SHP77 treated with DMSO at 0.1 percent for 48 hours (cell line): ENCODE data around the gene MARS2.
"Not testable (repeated sequence)": the region's sequence is repeated elsewhere in the genome, so short reads cannot be mapped to it uniquely, and the experiment has no call there.

Experiments
- DNase-seq: peaks from one replicate; lab custom pipeline; 2025; lab: John Stamatoyannopoulos, UW

MARS2 gene

DNA sequence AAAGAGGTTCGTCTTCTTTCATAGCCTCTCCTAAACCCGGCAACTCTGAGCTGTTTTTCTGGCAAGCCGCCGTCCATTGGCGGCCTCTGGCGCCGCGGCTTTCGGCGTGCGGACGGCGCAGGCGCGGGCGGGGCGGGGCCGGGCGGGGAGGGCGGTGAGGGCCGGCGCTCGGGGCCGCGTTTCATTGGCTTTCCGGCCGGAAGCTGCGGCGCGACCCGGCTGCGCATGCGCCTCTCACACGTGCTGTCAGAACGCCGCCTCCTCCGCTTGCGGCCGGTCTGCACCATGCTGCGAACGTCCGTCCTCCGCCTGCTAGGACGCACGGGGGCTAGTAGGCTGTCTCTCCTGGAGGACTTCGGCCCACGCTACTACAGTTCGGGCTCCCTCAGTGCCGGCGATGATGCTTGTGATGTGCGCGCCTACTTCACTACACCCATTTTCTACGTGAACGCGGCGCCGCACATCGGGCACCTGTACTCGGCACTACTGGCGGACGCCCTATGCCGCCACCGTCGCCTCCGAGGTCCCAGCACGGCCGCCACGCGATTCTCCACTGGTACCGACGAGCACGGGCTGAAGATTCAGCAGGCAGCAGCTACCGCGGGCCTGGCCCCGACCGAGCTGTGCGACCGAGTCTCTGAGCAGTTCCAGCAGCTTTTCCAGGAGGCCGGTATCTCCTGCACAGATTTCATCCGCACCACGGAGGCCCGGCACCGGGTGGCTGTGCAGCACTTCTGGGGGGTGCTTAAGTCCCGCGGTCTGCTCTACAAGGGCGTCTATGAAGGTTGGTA is at the start of gene MARS2:
MARS2 (plus strand) TSS at position 249 of the 791 bp plus-strand sequence; CDS start at position 286, 37 bp downstream.
- peak; percentile 82 for DNase-seq

DNA sequence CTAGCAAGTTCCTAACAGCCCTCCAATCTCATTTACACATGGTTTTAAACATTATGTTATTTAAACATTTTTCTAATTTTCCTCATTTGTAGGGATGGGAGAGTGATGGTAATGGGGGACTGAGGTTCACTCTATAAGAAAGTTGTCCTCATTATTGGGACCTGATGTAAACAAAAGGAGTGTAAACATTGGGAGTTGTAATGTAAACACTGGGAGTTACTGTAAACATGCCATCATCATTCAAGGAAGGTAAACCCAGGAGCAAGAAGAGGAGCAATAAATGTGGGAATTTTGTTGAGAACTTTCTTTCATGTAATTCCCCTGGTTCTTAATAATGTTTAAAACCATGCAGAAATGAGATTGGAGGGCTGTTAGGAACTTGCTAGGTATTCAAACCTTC is 47.6 kb upstream of the MARS2 start:
- DNase-seq, result no peak

DNA sequence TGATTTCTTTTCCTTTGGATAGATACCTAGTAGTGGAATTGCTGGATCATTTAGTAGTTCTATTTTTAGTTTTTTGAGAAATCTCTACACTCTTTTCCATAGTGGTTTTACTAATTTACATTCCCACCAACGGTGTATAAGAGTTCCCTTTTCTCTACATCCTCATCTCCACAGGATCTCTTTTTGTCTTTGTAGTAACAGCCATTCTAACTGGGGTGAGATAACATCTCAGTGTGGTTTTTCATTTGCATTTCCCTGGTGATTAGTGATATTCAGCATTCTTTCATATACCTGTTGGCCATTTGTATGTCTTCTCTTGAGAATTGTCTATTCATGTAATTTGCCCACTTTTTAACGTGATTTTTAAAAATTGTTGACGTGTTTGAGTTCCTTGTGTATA is 43.5 kb upstream of the MARS2 start:
- DNase-seq, result no peak

DNA sequence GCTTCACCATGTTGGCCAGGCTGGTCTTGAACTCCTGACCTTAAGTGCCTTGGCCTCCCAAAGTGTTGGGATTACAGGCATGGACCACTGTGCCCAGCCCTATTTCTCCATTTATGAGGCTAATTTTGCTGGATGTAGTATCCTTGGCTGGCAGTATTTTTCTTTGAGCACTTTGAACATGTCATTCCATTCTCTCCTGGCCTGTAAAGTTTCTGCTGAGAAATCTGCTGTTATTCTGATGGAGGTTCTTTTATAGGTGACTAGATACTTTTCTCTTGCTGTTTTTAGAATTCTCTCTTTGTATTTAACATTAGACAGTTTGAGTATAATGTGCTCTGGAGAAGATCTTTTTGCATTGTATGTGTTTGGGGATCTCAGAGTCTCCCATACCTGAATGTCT is 38.9 kb upstream of the MARS2 start:
- no peak for DNase-seq

DNA sequence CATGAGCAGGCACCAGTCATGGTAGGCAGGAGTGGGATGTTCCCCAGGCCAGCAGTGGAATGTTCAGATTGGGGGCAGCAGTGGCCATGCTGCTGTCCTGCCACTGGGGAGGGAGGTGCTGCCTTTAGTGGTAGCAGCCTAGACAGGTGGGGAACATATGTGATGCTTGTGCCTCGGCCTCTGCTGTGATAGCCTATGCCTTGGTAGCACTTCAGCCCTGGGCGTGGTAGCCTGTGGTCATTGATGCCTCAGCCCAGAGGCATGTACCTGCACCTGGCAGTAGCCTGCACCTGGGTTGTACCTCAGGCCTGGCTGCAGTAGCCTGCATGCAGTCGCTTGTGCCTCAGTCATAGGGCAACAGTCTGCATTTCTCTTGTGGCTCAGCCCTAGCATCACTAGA is 36.9 kb upstream of the MARS2 start:
- DNase-seq, result no peak

DNA sequence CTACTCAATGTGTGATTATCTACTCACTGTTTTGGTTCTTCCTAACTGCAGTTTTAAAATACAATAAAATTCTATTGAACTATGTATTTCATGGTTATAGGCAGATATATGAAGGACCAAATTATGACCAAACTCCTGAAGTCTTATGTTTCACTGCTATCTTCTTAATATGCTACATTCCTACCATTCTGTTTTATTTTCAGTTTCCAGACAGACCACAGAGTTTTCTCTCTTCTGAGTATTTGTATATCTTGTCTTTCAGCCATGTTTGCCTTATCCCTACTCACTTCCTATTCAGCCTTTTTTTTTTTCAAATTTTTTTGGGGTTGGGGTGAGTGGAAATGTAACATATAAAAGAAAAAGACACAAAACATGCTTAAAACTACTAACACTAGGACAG is 36.1 kb upstream of the MARS2 start:
- no peak for DNase-seq

DNA sequence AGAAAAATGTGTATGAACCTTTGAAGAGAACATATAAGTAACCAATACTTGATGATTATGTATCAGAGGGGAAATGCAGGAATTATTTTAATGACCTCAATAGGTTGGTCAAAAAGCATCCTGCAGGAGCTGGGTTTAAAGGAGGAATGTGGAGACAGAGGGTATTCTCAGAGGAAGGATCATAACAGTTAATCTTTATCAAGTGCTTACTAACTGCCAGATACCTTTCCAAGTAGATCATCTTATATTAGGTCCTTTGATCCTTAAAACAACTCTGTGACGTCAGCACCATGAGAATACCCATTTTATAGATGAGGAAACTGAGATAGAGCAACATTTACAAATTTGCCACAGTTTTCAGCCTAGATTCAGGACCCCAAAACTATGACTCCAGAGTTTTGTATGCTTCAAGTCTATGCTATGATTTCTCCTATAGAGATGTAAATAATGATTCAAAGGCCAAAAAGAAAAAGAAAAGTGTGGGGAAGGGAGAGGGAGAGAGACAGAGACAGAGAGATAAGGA is 32.7 kb upstream of the MARS2 start:
- no peak for DNase-seq

DNA sequence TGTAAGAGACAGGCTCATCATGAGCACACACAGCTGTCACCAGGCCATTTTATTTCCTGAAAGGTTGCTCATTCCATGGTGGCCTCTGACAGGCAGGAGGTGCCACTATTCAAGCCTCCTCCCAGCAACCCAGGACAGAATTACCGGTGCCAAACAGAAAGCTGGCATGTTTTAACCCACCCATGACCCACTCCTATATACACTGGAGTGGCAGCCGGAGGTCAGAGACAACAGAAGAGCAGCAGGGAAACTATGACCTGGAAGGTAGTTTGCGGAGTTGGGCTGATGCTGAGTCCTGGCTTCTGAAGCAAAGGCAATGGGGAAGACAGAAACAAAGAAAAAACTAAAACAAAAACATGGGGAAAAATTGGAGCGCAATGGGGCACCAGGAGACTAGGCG is 32.1 kb upstream of the MARS2 start:
- DNase-seq, result no peak

DNA sequence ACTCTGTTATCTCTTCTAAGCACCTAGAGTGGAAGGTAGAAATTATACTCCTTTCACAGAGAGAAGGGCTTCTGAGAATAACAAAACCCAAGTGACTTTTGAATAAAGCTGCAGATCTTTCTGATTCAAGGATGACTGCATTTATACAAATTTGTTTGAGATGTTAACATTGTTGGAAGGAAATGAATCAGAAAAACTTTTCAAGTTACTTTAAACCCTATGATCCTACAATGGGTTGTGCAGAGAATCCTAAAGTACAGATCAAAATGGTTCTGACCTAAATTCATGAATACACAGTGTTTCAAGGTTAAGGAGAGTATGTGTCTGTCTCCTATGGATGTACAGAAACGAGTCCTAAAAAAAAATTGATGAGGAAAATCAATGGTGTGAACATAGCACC is 31.6 kb upstream of the MARS2 start:
- no peak for DNase-seq

DNA sequence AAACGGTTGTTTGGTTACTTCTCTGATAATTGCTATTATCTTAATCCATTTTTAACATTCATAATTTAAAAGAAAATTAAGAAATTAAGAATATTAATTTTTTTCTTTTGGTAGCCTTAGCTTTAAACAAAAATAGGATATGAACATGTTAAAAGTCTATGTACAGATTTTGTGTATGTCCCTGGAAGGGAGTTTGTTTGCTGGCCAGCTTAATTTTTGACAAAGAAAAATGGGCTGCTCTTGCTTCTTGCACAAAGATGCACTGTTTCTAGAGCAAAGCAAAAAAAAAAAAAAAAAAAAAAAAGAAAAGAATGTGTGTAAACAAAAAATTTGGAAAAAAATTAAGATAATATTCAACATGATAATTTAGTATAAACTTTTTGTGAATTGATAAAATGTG is 31.1 kb upstream of the MARS2 start:
- DNase-seq, result no peak

DNA sequence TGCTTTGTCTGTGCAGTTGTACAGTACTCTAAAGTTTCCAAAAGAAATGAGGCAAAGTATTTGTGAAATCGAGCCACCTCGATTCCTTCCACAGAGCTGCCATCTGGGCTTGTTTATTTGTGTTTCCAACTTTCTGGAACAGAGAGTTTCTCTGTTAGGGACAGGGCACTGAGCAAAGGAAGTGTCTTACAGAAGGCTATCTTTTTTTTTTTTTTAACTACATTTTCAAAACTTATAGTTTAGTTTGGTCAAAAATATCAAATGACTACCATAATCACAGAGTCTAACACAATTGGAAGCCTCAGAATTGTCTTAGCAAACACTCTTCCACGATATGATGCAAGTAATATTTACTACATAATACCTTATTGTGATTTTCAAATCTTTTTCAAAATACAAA is 30.6 kb upstream of the MARS2 start:
- DNase-seq, result no peak

DNA sequence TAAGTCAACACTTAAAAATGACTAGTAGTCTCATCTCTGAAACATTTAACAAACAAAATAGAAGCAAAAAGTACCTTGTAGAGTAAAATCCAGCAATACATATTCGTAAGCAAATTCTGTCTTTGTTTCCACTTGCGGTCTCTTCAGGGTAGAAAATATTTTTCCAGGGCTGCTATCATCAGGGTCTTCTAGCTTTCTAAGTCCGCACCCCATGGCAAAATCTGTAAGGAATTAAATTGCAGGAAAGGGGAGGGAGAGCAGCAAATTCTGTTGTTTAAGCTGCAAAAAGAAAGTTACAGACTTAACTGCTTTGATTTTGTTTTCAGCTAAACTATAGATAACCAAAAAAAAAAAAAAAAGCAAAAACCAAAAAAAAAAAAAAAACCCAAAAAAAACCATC is 29.9 kb upstream of the MARS2 start, which contains the start of gene RFTN2:
RFTN2 (minus strand) TSS at position 342 of the 400 bp plus-strand sequence; CDS start at position 213, 129 bp downstream.
- DNase-seq, result no peak

DNA sequence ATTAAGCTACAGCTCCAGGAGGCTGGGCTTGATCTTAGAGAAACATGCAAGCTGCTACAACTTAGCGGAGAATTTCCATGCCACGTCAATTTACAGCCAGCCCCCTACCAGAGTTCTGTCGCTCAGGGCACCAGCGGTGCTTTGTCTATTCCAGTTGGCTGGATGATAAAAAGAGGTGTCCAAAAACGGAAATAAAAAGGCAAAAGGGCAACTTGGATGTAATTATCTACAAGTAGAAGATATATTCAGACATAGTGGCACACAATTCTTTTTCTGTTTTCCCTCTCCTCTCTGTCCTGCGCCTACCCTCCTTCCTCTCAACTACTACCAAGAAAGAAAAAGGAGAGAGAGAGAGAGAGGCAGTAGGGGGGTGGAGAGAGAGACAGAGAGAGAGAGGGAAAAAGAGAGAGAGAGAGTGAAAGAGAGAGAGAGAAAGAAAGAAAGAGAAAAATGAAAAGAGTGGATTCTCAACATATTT is 29.4 kb upstream of the MARS2 start:
- no peak for DNase-seq

DNA sequence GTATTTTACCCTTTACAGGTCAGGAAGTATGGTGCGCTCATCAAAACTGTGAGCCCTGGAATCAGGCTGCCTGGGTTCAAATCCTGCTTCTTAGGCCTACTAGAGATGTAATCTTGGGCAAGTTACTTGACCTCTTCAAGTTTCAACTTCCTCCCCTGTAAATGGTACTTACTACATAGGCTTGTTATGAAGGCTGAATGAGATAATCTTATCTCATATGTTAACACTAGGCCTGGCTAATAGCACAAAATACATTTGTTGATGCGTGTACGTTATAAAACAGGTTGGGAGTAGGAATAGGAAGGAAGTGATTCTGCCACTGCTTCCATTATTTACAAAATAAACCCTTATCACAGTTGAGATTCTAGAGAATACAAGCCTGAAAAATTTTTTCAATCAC is 28.1 kb upstream of the MARS2 start:
- DNase-seq, result no peak

DNA sequence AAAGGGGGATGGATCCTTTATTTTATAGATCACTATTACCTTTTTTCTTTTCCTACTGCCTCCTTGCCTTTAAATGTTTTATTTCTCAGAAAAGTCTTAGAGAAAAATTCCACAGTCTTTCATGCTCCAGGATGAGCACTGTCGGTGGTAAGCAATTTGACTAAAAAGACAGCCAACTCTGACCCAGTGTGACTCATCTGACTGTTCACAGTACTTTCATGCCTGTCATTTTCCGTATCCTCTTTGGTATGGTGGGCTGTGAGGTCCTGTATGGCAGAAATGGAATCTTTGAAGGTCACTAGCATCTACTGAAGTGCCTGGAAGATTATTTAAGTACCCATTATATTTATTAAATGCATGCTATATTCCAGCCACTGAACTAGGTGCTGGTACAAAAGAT is 27.7 kb upstream of the MARS2 start:
- DNase-seq, result no peak

DNA sequence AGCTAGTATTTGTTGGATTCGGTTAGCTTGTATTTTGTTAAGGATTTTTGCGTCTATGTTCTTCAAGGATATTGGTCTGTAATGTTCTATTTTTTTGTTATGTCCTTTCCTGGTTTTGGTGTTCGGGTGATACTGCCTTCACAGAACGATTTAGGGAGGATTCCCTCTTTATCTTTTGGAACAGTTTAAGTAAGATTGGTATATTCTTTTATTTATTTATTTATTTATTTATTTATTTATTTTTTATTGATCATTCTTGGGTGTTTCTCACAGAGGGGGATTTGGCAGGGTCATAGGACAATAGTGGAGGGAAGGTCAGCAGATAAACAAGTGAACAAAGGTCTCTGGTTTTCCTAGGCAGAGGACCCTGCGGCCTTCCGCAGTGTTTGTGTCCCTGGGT is 10.0 kb upstream of the MARS2 start:
- not testable (repeated sequence) for DNase-seq

DNA sequence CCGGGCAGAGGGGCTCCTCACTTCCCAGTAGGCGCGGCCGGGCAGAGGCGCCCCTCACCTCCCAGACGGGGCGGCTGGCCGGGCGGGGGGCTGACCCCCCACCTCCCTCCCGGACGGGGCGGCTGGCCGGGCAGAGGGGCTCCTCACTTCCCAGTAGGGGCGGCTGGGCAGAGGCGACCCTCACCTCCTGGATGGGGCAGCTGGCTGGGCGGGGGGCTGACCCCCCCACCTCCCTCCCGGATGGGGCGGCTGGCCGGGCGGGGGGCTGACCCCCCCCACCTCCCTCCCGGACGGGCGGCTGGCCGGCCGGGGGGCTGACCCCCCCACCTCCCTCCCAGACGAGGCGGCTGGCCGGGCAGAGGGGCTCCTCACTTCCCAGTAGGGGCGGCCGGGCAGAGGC is 9.2 kb upstream of the MARS2 start:
- DNase-seq, result not testable (repeated sequence)

DNA sequence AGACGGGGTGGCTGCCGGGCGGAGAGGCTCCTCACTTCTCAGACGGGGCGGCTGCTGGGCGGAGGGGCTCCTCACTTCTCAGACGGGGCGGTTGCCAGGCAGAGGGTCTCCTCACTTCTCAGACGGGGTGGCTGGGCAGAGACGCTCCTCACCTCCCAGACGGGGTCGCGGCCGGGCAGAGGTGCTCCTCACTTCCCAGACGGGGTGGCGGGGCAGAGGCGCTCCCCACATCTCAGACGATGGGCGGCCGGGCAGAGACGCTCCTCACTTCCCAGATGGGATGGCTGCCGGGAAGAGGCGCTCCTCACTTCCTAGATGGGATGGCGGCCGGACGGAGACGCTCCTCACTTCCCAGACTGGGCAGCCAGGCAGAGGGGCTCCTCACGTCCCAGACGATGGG is 8.6 kb upstream of the MARS2 start:
- not testable (repeated sequence) for DNase-seq

DNA sequence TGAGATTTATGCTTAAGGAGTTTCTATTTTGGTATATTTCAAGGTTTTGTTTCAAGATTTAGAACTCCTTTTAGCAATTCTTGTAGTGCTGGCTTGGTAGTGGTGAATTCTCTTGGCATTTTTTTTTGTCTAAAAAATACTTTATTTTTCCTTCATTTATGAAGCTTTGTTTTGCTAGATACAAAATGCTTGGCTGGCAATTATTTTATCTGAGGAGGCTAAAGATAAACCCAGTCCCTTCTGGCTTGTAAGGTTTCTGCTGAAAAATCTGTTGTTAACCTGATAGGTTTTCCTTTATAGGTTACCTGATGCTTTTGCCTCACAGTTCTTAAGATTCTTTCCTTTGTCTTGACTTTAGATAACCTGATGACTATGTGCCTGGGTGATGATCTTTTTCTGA is 5.4 kb upstream of the MARS2 start:
- not testable (repeated sequence) for DNase-seq

DNA sequence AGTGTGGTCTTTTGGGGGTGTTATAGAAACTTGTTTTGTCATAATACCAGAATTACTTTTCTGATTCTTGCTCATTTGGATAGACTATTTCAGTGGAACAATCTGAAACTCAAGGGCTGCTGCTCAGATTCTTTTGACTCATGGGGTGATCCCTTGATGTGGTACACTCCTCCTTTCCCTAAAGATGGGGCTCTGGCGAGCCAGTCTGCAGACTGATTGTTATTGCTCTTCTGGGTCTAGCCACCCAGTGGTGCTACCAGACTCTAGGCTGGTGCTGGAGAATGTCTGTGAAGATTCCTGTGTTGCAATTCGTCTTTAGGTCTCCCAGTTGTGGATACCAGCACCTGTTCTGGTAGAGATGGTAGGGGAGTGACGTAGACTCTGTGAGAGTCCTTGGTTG is 4.2 kb upstream of the MARS2 start:
- DNase-seq, result no peak

DNA sequence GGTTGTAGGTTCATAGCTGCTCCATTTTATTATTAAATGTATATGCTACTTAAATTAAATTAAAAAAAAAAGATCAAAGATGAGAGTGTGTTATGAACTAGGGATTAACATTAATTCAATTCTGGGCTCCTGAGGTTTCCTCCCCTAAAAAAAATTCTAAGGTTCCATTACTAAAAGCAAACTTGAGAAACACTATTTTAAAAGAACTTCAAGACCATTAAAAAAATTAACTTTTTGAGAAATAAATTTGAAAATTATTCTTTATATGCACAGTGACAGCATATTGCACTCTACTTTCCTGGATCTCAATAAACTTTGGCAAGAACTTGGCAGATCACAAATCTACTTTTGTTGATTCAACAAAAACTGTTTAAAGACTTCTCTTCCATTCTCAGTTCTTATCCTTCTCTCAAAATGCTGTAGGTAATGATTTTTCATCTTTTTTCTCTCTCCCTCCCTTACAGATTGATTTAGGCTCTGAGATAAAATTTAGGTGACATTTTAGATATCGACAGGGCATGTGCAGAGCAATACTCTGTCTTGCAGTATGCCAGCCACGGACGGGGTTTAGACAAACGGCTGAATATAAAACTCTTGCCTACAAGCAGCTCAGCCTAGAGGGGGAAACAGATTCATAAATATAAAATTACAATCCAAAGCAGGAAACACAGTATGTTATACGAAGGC is 592 bp upstream of the MARS2 start:
- DNase-seq, result peak; percentile 82

DNA sequence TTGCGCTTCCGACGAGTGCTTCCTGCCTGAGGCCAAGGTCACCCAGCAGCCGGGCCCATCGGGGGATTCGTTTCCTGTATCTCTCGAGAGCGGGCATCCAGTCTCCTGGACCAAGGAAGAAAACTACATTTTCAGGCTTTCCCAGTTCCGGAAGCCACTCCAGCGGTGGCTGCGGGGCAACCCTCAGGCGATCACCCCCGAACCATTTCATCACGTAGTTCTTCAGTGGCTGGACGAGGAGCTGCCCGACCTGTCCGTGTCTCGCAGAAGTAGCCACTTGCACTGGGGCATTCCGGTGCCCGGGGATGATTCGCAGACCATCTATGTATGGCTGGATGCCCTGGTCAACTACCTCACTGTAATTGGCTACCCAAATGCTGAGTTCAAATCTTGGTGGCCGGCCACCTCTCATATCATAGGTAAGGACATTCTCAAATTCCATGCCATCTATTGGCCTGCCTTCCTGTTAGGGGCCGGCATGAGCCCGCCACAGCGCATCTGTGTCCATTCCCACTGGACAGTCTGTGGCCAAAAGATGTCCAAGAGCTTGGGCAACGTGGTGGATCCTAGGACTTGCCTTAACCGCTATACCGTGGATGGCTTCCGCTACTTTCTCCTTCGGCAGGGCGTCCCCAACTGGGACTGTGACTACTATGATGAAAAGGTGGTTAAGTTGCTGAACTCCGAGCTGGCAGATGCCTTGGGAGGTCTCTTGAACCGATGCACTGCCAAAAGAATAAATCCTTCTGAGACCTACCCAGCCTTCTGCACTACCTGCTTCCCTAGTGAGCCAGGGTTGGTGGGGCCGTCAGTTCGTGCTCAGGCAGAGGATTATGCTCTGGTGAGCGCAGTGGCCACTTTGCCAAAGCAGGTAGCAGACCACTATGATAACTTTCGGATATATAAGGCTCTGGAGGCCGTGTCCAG is 1.0 kb downstream of the MARS2 start:
- no peak for DNase-seq
